ENCODE measurements around the gene ELAVL2.

The ELAVL2 gene

GRCh38 chr9:23837038-23837437 lies 11.0 kb upstream of the ELAVL2 start:
- no peak overlapping the region for H4K91ac ChIP-seq (ENCODE audit: low read depth, low read length)
- no peak overlapping the region for H2AK5ac ChIP-seq (ENCODE audit: low read length)
- no peak overlapping the region for H4K12ac ChIP-seq (ENCODE audit: low read depth, low read length)
- no peaks in the 10 kb centered on the region for H3K79me1 ChIP-seq (ENCODE audit: low read length)
- no peak overlapping the region for H2BK12ac ChIP-seq (ENCODE audit: low read length)
- H4K8ac ChIP-seq (ENCODE audit: low read depth, low read length): no peak overlapping the region
- no peaks in the 10 kb centered on the region for H3K79me2 ChIP-seq (ENCODE audit: control insufficient read depth, insufficient read depth, low read length, poor library complexity)
- H3K18ac ChIP-seq (ENCODE audit: low read length): no peak overlapping the region
- no peak overlapping the region for H3K23ac ChIP-seq (ENCODE audit: low read length)
- H3K36me3 ChIP-seq (ENCODE audit: control insufficient read depth in 1 of 2, insufficient read depth in 2 of 2, low read length in 2 of 2): no peaks in the 10 kb centered on the region
- no peak overlapping the region for H3K27ac ChIP-seq (ENCODE audit: low read depth, low read length)
- H3K4ac ChIP-seq (ENCODE audit: low read depth, low read length): no peak overlapping the region
- no peak for DNase-seq
- no peak overlapping the region for H3K14ac ChIP-seq (ENCODE audit: low read length)
- no peaks in the 10 kb centered on the region for H3K27me3 ChIP-seq (ENCODE audit: insufficient read depth, low read length)
- H3K4me1 ChIP-seq (ENCODE audit: control insufficient read depth in 1 of 2, insufficient read depth in 2 of 2, low read length in 2 of 2): peaks cover 0 to 2% of the 10 kb centered on the region in 2 experiments
- H3K9ac ChIP-seq (ENCODE audit: low read length): peak overlapping the region; percentile 27
- H3K9me3 ChIP-seq (ENCODE audit: insufficient read depth, low read depth, low read length): no peaks in the 10 kb centered on the region
- no peak overlapping the region for H3K4me2 ChIP-seq (ENCODE audit: low read length)
- no CpG with 5 or more reads among the region's 5 CpGs for WGBS (ENCODE audit: extremely low coverage, insufficient coverage, insufficient read length)
- no peak overlapping the region for H2BK120ac ChIP-seq (ENCODE audit: insufficient read depth, low read length, poor library complexity)
- no peak overlapping the region for H2AFZ ChIP-seq (ENCODE audit: insufficient read depth, low read length, poor library complexity)
- no peak overlapping the region for H2BK5ac ChIP-seq (ENCODE audit: low read depth, low read length, poor library complexity)
- no peak overlapping the region for H3K4me3 ChIP-seq (ENCODE audit: low read depth, low read length)

GRCh38 chr9:23830929-23831730 lies 5.1 kb upstream of the ELAVL2 start:
- Histone ChIP-seq H3K79me2 (ENCODE audit: control insufficient read depth, insufficient read depth, low read length, poor library complexity) (no peaks in the 10 kb centered on the region), H3K36me3 (ENCODE audit: control insufficient read depth in 1 of 2, insufficient read depth in 2 of 2, low read length in 2 of 2) (no peaks in the 10 kb centered on the region), H2BK5ac (ENCODE audit: low read depth, low read length, poor library complexity) (no peak overlapping the region), H3K4ac (ENCODE audit: low read depth, low read length) (no peak overlapping the region), H3K18ac (ENCODE audit: low read length) (no peak overlapping the region), H2AK5ac (ENCODE audit: low read length) (no peak overlapping the region), H2BK12ac (ENCODE audit: low read length) (no peak overlapping the region), H4K8ac (ENCODE audit: low read depth, low read length) (no peak overlapping the region), H3K4me3 (ENCODE audit: low read depth, low read length) (no peak overlapping the region), H3K14ac (ENCODE audit: low read length) (no peak overlapping the region), H2AFZ (ENCODE audit: insufficient read depth, low read length, poor library complexity) (no peak overlapping the region), H3K27ac (ENCODE audit: low read depth, low read length) (no peak overlapping the region), H4K91ac (ENCODE audit: low read depth, low read length) (no peak overlapping the region), H3K4me2 (ENCODE audit: low read length) (peak overlapping the region; percentile 53), H3K79me1 (ENCODE audit: low read length) (no peaks in the 10 kb centered on the region), H3K4me1 (ENCODE audit: control insufficient read depth in 1 of 2, insufficient read depth in 2 of 2, low read length in 2 of 2) (peaks cover 3 to 7% of the 10 kb centered on the region in 2 experiments), H3K27me3 (ENCODE audit: insufficient read depth, low read length) (peaks cover 16% of the 10 kb centered on the region), H3K23ac (ENCODE audit: low read length) (no peak overlapping the region), H2BK120ac (ENCODE audit: insufficient read depth, low read length, poor library complexity) (no peak overlapping the region), H4K12ac (ENCODE audit: low read depth, low read length) (no peak overlapping the region), H3K9ac (ENCODE audit: low read length) (no peak overlapping the region), H3K9me3 (ENCODE audit: insufficient read depth, low read depth, low read length) (no peaks in the 10 kb centered on the region)
- DNase-seq: no peak
- no CpG with 5 or more reads among the region's 28 CpGs for WGBS (ENCODE audit: extremely low coverage, insufficient coverage, insufficient read length)

DNA sequence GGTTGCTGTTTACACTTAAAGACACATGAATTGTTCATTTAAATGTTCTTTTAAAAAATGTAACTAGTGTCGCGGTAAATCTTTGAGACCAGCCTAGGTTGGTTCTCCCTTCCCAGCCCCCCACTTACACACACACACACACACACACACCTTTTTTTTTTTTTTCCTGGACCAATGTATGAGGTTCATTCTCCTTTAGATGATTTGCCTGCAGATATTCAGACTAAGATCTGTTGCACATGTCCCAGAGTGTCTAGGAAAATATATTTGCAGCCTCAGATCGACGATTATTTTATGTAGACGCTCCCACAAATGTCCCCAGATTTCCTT lies 4.4 kb upstream of the ELAVL2 start:
- no peak overlapping the region for H3K9ac ChIP-seq (ENCODE audit: low read length)
- no peak overlapping the region for H2BK120ac ChIP-seq (ENCODE audit: insufficient read depth, low read length, poor library complexity)
- no peak overlapping the region for H4K8ac ChIP-seq (ENCODE audit: low read depth, low read length)
- WGBS (ENCODE audit: extremely low coverage, insufficient coverage, insufficient read length): no CpG with 5 or more reads among the region's 5 CpGs
- H3K4me3 ChIP-seq (ENCODE audit: low read depth, low read length): no peak overlapping the region
- H3K36me3 ChIP-seq (ENCODE audit: control insufficient read depth in 1 of 2, insufficient read depth in 2 of 2, low read length in 2 of 2): no peaks in the 10 kb centered on the region
- no peak overlapping the region for H4K12ac ChIP-seq (ENCODE audit: low read depth, low read length)
- no peak overlapping the region for H3K14ac ChIP-seq (ENCODE audit: low read length)
- H3K4me2 ChIP-seq (ENCODE audit: low read length): no peak overlapping the region
- H2BK5ac ChIP-seq (ENCODE audit: low read depth, low read length, poor library complexity): no peak overlapping the region
- H3K79me2 ChIP-seq (ENCODE audit: control insufficient read depth, insufficient read depth, low read length, poor library complexity): no peaks in the 10 kb centered on the region
- DNase-seq: no peak
- no peaks in the 10 kb centered on the region for H3K9me3 ChIP-seq (ENCODE audit: insufficient read depth, low read depth, low read length)
- H3K23ac ChIP-seq (ENCODE audit: low read length): no peak overlapping the region
- H3K27me3 ChIP-seq (ENCODE audit: insufficient read depth, low read length): peaks cover 19% of the 10 kb centered on the region
- no peak overlapping the region for H3K18ac ChIP-seq (ENCODE audit: low read length)
- no peak overlapping the region for H4K91ac ChIP-seq (ENCODE audit: low read depth, low read length)
- H3K4me1 ChIP-seq (ENCODE audit: control insufficient read depth in 1 of 2, insufficient read depth in 2 of 2, low read length in 2 of 2): peaks cover 3 to 7% of the 10 kb centered on the region in 2 experiments
- H2AK5ac ChIP-seq (ENCODE audit: low read length): no peak overlapping the region
- no peaks in the 10 kb centered on the region for H3K79me1 ChIP-seq (ENCODE audit: low read length)
- H2BK12ac ChIP-seq (ENCODE audit: low read length): no peak overlapping the region
- H2AFZ ChIP-seq (ENCODE audit: insufficient read depth, low read length, poor library complexity): no peak overlapping the region
- no peak overlapping the region for H3K27ac ChIP-seq (ENCODE audit: low read depth, low read length)
- H3K4ac ChIP-seq (ENCODE audit: low read depth, low read length): no peak overlapping the region

DNA sequence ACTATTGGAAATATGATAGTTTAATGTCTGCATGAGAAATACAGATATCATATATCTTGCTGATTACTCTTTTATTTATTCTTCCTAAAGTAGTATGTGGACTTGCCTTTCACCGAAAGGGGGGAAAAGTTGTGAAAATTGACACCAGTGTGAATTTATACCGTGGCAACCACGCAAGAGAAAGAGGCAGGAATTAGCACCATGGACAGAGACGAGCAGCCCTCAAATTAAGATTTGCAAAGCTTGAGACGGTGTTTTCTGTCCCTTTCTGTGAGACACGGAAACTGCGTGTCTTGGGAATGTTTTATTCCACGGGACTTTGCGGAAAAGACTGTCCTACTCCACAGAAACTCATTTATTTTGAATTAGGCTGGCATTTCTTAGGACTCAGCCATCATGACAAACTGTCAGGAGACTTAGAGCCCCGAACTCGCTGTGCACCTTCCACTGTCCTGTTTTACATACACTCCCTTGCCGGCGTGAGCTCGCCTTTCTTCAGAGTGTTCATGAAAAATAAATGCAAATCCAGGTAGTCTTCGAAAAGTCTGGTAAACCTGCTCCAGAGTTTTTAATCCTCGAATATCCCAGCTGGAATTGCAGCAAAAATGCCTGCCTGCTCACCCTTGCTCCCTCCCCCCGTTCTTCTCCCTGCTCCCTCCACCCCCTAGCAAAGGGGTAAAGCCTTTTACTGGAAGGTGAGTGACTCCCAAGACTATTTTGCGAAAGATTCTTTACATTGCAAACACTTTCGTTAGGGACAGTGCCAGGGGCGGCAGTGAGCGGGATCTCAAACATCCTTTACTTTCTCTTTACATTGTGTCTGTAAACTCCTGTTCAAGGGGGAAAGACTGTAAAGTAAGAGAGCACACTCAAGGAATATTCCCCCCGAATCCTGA lies 3.8 kb upstream of the ELAVL2 start:
- Histone ChIP-seq H3K9me3 (ENCODE audit: insufficient read depth, low read depth, low read length) (no peaks in the 10 kb centered on the region), H3K27me3 (ENCODE audit: insufficient read depth, low read length) (peaks cover 21% of the 10 kb centered on the region), H3K79me1 (ENCODE audit: low read length) (no peaks in the 10 kb centered on the region), H3K4me3 (ENCODE audit: low read depth, low read length) (no peak overlapping the region), H3K4ac (ENCODE audit: low read depth, low read length) (no peak overlapping the region), H3K27ac (ENCODE audit: low read depth, low read length) (no peak overlapping the region), H2BK5ac (ENCODE audit: low read depth, low read length, poor library complexity) (no peak overlapping the region), H4K8ac (ENCODE audit: low read depth, low read length) (no peak overlapping the region), H3K36me3 (ENCODE audit: control insufficient read depth in 1 of 2, insufficient read depth in 2 of 2, low read length in 2 of 2) (no peaks in the 10 kb centered on the region), H3K23ac (ENCODE audit: low read length) (no peak overlapping the region), H3K79me2 (ENCODE audit: control insufficient read depth, insufficient read depth, low read length, poor library complexity) (no peaks in the 10 kb centered on the region), H2AK5ac (ENCODE audit: low read length) (no peak overlapping the region), H3K14ac (ENCODE audit: low read length) (no peak overlapping the region), H3K9ac (ENCODE audit: low read length) (no peak overlapping the region), H4K12ac (ENCODE audit: low read depth, low read length) (no peak overlapping the region), H4K91ac (ENCODE audit: low read depth, low read length) (no peak overlapping the region), H2BK120ac (ENCODE audit: insufficient read depth, low read length, poor library complexity) (no peak overlapping the region), H2AFZ (ENCODE audit: insufficient read depth, low read length, poor library complexity) (no peak overlapping the region), H3K18ac (ENCODE audit: low read length) (no peak overlapping the region), H3K4me2 (ENCODE audit: low read length) (peak overlapping the region; percentile 55), H3K4me1 (ENCODE audit: control insufficient read depth in 1 of 2, insufficient read depth in 2 of 2, low read length in 2 of 2) (peaks cover 7 to 8% of the 10 kb centered on the region in 2 experiments), H2BK12ac (ENCODE audit: low read length) (no peak overlapping the region)
- WGBS (ENCODE audit: extremely low coverage, insufficient coverage, insufficient read length): no CpG with 5 or more reads among the region's 22 CpGs
- DNase-seq: peak in 1 of 2 donors; percentile 4
